H1 (cell line): ENCODE results near the gene PRRT1. TPM values are rescaled to one million over a fixed set of nuclear protein-coding genes. Genes with fewer than 3 reads are reported as not detected.

ENCODE experiments used
- ATF2 ChIP-seq: IDR thresholded peaks from 2 replicates; pipeline ENCODE4 v1.6.1; 2012; ENCODE audit warnings: low read length, inconsistent platforms
- CHD7 ChIP-seq: fragments of 300-600 bp; sonication (generic); IDR thresholded peaks from 2 replicates; pipeline ENCODE4 v1.7.1; 2012; ENCODE audit warnings: low read length, moderate library complexity, mild to moderate bottlenecking, inconsistent platforms; ENCODE audit not compliant: insufficient replicate concordance
- PHF8 ChIP-seq: fragments of 200-600 bp; sonication (generic); conservative IDR thresholded peaks from 2 replicates; pipeline ENCODE4 v1.7.1; 2012; ENCODE audit warnings: low read depth, mild to moderate bottlenecking, inconsistent platforms, low read length, moderate library complexity
- POU5F1 ChIP-seq: IDR thresholded peaks from 2 replicates; pipeline ENCODE4 v1.6.1; 2011; ENCODE audit warnings: low read depth, mild to moderate bottlenecking, low read length, moderate library complexity
- RAD21 ChIP-seq, 2 experiments: IDR thresholded peaks in 1 of 2; conservative IDR thresholded peaks in 1 of 2; 2 replicates each; pipeline ENCODE4 v1.6.1; 2011; ENCODE audit warnings: low read depth in 2 of 2, low read length in 2 of 2, improper control_type of control experiment in 1 of 2, inconsistent platforms in 1 of 2, mild to moderate bottlenecking in 1 of 2, moderate library complexity in 1 of 2
- RBBP5 ChIP-seq: IDR thresholded peaks from 2 replicates; pipeline ENCODE4 v1.7.1; 2012; ENCODE audit warnings: low read depth, mild to moderate bottlenecking, inconsistent platforms, low read length, moderate library complexity, borderline replicate concordance
- SP4 ChIP-seq: IDR thresholded peaks from 2 replicates; pipeline ENCODE4 v1.6.1; 2012; ENCODE audit warnings: low read length, inconsistent platforms
- ZNF274 ChIP-seq: IDR thresholded peaks from 2 replicates; pipeline ENCODE4 v1.7.0; 2012; ENCODE audit warnings: low read length, borderline replicate concordance; ENCODE audit errors: extremely low read depth
- polyA plus RNA-seq, 7 experiments: library from polyadenylated mRNA; depleted of rRNA in 3 of 7; stranded (reverse) in 5 of 7; unstranded in 2 of 7; fragments of >200 nt in 5 of 7; fragments of 200-250 nt in 2 of 7; gene quantifications; 1 replicate in 5 of 7; 2 replicates in 1 of 7; 4 replicates in 1 of 7; pipeline versions ENCODE4 v1.2.1 to v1.2.3, GENCODE V29; 2011 to 2013; ENCODE audit warnings: missing spikeins in 2 of 7, mixed read lengths in 2 of 7
- total RNA-seq: library from RNA; stranded (reverse); fragmentation: NEBNext Ultra II Directional; extraction: Animal tissue kit (Norgen Biotek cat#: 25700); gene quantifications from 2 replicates; pipeline ENCODE4 v1.2.1, GENCODE V29; 2021

Gene PRRT1
- total and polyA plus RNA-seq, 2 of the 8 experiments (the other 6 are each of a cell fraction or from before 2014, with no cell fraction given) = 0.71 to 2.8 TPM

- no peak for TF ChIP-seq CHD7
- TF ChIP-seq ATF2 = no peak
- no peak for TF ChIP-seq RAD21 (IDR thresholded peaks at IDR 0.05 in 1 of 2, conservative IDR thresholded peaks at IDR 0.05 in 1 of 2; ENCODE audit: low read depth in 2 of 2, low read length in 2 of 2)
- TF ChIP-seq RBBP5 = no peak
- TF ChIP-seq ZNF274 = no peak
- TF ChIP-seq POU5F1 = no peak
- TF ChIP-seq SP4 = no peak
- no peak for TF ChIP-seq PHF8
Measured at GRCh38 chr6:32200711-32201475, 49.2 kb upstream of the PRRT1 start (continued).
